GM18951 (cell line): ENCODE measurements around the gene HSFX3.
"Not testable (repeated sequence)": the region's sequence is repeated elsewhere in the genome, so short reads cannot be mapped to it uniquely, and the experiment has no call there.

Experiments
- POLR2A ChIP-seq: IDR thresholded peaks from 4 replicates; pipeline ENCODE4 v1.6.1; 2011; ENCODE audit warnings: mild to moderate bottlenecking; ENCODE audit not compliant: insufficient read length, insufficient read depth; ENCODE audit errors: extremely low read depth
- in situ Hi-C: fragments of 300-500 bp; cut with MboI; formaldehyde crosslinking; loops from one replicate; pipeline ENCODE4 v1.12.0; 2022; ENCODE audit warnings: low sequenced_read_pairs, mixed read lengths, inconsistent platforms; ENCODE audit not compliant: unreplicated experiment

The HSFX3 gene

DNA sequence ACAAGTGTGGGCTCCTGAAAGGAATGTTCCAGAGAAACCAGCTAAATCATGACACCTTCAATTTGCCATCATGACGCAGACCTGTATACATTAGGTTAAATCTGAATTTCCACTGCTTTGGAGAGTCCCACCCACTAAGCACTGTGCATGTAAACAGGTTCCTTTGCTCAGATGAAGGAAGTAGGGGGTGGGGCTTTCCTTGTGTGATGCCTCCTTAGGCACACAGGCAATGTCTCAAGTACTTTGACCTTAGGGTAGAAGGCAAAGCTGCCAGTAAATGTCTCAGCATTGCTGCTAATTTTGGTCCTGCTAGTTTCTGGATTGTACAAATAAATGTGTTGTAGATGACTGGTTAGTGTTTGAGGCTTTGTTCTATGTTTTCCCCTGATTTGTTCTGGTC lies 2.8 kb downstream of the HSFX3 start:
- in situ Hi-C loops, result not testable (repeated sequence)

DNA sequence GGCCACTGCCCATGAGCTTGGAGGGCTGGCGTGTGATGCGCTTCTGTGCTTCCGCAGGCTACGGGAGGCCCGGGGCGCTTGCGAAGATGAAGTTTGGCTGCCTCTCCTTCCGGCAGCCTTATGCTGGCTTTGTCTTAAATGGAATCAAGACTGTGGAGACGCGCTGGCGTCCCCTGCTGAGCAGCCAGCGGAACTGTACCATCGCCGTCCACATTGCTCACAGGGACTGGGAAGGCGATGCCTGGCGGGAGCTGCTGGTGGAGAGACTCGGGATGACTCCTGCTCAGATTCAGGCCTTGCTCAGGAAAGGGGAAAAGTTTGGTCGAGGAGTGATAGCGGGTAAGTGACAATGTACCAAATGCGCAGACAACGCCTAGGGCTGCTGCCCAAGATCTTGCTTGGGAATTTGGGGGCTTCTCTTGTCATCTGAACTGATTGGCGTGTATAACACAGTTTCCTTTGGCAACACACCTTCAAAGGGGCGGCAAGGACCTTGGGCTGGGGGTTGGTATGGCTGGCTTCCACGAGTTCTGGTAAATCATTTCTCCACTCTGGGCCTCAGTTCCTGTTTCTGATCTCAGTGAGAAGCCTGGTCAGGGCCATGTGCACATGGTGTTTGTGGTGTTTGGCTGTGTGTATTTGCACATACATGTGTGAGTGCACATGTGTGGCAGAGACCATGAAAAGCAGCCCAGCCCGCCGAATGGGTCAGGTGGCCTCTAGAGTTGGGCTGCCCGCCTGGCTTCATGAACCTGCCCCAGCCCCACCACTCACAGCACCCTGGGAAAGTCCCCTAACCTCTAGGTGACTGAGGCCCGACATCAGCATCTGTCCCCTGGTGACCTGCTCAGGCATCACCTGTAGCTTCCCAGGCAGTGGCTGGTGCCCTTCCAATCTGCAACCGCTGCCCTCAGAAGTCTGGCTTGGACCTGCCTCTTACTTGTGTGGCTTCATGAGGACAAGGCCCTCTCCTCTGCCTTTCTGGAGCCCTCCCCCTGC lies 3.9 kb downstream of the HSFX3 start:
- in situ Hi-C loops, result not testable (repeated sequence)

DNA sequence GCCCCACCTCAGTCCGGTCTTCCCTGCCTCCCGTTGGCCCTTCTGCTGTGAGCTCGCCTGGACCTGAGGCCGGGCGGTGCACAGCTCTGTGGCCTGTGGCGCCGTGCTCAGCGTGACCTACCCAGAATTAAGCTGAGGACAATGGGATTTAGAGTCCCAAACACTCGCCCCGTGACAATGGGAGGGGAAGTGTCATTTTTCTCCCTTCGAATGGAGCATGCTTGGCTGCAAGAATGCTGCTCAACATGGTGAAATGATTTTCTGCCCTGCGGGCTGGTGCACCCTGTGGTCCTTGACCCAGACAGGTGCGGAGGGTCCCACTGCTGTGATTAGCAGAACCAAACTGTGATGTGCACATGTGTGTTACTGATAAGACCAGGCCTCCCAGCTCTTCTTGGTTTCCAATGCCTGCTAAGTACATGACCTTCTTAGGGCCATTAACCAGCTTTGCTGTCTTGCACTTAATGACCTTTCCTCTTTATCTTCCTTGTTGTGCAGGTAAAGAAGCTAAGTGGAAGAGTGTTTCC lies 8.1 kb downstream of the HSFX3 start:
- TF ChIP-seq POLR2A, result no peak
- in situ Hi-C loops, result no loop called here

DNA sequence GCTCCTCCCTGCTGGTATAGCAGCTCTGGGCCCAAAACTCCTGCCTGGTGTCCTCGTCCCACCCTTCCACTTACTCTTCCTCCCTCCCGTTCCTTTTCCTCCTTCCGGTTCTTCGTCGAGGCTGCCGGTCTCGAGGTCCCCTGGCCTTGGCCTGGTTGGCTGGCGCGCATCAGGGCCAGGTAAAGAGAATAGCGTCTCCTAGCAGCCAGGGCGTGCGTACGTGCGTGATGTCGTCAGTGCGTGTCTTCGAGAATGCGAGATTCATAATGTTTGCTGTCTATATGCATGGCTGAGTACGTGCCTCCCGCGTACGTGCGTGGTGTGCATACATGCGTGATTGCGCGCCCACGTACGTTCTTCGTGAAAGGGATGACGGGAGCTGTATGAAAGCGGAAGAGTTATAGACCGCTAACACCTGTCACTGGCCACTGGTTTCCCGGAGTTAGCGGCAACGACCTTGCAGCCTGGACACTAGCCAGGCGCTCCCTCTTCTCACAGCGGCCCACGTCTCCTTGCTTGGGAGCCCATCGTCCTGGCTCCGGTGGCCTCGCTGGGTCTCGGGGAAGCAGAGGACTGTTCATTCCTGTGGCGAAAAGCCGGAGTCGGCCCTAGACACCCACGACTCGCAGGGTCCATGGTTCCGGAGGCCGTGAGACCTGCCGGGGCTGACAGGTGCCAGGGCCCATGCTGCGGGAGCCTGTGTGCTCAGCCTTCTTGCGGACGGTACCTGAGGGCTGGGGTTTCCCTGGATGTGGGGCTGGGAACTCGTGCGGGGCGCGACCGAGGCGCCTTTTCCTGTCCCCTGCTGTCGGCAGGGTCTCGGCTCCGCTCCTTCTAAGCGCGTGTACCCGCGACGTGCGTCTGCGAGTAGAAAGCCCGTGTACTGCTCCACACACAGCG lies 8.9 kb downstream of the HSFX3 start, which contains the start of gene EOLA1:
Gene EOLA1, plus strand, starts transcription at position 392 of the 900 bp plus-strand sequence. CDS start 4,619 bp downstream, outside the sequence.
- peak; percentile 73 for TF ChIP-seq POLR2A
- in situ Hi-C loops, result no loop called here

DNA sequence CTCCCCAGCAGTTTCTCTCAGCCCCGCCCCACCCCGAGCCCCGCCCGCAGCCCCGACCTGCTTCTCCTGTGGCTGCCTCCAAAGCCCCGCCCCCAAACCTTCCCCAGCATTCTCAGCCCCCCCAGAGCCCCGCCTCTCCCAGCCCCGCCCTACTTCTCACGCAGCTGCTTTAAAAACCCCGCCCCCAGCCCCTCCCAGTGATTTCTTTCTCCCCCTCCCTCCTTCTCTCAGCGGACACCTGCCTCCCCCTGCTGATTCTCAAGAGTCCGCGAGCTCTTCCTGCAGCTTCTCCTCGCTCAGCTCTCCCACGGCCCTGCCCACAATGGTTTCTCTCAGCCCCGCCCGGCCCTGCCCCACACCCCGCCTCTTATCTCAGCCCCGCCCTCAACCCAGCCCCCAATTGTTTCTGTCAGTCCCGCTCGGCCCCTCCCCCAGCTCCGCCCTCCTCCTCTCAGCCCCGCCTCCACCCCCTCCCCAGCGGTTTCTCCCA lies 9.5 kb downstream of the HSFX3 start:
- TF ChIP-seq POLR2A, result no peak
- in situ Hi-C loops, result no loop called here

DNA sequence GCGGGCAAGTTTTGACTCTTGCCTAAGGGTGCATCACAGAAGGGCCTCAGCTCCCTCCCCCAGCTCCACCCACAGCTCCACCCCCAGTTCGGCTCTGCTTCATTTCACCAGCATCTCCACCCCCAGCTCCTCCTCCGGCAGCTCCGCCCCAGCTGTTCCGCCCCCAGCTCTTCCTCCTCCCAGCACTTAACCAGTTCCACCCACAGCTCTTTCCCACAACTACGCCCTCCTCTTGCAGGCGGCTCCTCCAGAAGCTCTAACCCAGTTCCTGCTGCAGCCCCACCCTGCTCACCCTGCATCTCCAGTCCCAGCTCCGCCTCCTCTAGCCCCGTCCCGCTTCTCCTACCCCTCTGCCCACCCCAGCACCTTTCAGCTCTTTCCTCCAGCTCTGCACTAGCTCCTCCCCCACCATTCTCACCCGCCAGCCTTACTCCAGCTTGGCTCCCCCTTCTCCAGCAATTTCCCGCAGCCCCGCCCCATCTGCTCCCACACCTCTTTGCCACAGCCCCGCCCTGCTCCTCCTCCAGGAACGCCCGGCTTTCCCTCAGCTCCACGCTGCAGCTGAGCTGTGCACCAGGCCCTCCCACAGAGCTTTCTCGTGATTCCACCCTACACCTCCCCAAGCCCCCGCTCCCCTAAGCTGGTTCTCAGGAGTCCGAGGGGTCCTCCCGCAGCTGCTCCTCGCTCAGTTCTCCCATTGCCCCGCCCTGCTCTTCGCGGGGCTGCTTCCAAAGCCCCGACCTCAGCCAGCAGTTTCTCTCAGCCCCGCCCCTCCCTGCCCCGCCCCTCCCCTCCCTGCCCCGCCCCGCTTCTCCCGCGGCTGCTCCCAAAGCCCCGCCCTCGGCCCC lies 10.2 kb downstream of the HSFX3 start:
- in situ Hi-C loops, result loop anchor here (10.0 kb wide), 1 partner anchor 405 kb away; no protein-coding TSS in a partner anchor

DNA sequence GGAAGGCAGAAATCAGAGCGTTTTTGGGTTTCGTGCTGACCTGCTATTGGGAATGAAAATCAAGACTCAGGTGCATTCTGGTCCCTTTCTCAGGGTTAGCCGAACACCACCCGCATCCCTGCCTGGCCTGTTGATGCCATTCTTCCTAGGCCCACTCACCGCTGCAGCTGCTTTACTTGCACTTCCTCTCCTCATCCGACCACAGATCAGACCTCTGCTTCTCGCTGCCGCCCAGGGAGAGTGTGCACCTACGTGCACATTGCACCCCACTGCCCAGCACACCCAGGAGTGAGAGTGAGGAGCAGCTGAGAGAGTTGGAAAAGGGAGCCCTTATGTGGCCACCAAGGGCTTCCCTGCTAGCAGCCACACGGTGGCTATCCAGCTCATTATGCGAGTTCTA lies 12.2 kb downstream of the HSFX3 start:
- in situ Hi-C loops, result loop anchor here (10.0 kb wide), 1 partner anchor 407 kb away; no protein-coding TSS in a partner anchor

More for the DNA sequence above, 10.2 kb downstream of the HSFX3 start:
- peak; percentile 26 for TF ChIP-seq POLR2A

DNA sequence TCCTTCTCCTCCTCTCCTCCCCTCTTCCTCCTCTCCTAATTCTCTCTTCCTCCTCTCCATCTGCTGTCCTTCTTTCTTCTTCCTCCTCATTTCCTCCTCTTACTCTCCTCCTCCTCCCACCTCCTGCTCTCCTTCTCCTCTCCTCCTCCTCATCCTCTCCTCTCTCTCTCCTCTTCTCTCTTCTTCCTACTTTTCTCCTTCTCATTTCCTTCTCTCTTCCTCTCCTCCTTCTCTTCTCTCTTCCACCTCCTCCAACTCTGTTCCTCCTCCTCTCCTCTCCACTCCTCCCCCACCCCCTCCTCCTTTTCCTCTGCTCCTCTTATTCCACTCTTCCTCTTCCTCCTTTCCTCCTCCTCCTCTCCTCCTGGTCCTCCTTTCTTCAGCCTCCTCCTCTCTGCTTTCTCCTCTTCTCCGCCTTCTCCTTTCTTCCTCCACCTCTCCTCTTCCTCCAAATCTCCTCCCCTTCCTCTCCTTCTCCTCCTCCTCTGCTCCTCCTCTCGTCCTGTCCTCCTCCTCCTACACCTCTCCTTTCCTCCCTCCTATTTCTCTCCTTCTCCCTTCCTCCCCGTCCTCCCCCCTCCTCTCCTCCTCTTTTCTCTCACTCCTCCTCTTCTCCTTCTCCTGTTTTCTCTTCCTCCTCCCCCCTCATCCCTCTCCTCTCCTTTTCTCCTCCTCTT lies 14.7 kb downstream of the HSFX3 start:
- in situ Hi-C loops, result loop anchor here (10.0 kb wide), 1 partner anchor 410 kb away; no protein-coding TSS in a partner anchor

DNA sequence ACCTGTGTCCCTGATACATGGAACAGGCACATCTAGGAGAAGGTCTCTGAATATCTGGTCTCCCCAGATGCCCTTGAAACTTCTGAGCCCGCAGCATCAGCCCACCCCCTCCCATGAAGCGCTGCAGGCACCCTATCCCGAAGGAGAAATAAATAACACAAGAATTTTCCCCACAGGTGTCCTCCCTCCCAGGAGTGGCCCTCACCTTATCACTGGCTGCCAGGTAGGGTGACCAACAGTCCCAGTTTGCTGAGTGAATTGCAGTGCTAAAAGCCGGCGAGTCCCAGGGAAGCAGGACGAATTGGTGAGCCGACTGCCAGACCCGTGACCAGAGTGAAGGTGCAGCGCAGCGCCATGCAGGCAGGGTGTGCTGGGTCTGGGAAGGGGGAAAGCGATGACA lies 15.7 kb downstream of the HSFX3 start:
- in situ Hi-C loops, result loop anchor here (10.0 kb wide), 1 partner anchor 411 kb away; no protein-coding TSS in a partner anchor

DNA sequence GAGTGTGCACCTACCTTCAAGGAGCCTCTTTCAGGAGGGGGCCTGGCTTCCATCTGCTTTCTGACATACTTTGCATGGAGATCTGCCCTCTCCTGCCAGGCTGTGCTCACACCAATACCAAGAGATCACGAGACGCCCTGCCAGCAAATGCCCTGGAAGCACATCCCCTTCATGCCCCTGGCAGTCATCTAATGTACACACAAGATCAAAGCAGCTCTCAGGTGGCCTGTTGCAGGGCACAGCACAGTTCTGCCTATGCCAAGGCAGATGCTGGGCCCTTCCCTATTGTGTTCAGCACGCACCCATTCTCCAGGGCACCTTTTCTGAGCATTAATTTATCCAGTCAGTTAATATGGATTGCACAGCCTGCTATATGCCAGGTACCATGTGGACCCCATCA lies 16.9 kb downstream of the HSFX3 start:
- in situ Hi-C loops, result loop anchor here (10.0 kb wide), 1 partner anchor 412 kb away; no protein-coding TSS in a partner anchor

DNA sequence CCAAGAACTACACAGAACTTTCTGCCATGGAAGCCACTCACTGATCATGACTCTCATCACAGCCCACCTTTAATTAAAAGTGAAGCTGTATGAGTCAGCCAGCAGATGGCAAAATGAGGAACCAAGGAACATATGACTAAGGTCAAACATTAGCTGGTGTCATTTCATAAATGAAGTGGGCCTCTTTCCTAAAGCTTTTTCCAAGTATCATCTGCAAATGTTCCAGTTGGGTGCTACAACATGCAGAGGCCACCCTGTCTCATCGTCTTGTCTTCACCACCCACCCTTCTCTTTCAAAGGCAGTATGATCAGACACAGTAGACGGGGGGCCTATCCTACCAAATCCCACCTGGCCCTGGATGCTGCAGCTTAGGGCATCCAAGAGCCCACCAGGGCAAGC lies 18.1 kb downstream of the HSFX3 start:
- no peak for TF ChIP-seq POLR2A
- in situ Hi-C loops, result loop anchor here (10.0 kb wide), 1 partner anchor 413 kb away; no protein-coding TSS in a partner anchor

DNA sequence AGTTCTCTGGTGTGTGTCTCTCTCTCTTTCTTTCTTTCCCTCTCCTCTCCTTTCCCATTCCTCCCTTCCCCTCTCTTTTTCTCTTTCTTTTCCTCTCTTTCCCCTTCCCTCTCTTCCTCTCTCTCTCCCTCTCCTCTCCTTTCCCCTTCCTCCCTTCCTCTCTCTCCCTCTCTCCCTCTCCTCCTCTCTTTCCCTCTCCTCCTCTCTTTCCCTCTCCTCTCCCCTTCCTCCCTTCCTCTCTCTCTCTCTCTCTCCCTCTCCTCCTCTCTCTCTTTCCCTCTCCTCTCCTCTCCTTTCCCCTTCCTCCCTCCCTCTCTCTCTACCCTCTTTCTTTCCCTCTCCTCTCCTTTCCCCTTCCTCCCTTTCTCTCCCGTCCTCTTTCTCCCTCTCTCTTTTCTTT lies 21.3 kb downstream of the HSFX3 start:
- no peak for TF ChIP-seq POLR2A
- in situ Hi-C loops, result no loop called here

DNA sequence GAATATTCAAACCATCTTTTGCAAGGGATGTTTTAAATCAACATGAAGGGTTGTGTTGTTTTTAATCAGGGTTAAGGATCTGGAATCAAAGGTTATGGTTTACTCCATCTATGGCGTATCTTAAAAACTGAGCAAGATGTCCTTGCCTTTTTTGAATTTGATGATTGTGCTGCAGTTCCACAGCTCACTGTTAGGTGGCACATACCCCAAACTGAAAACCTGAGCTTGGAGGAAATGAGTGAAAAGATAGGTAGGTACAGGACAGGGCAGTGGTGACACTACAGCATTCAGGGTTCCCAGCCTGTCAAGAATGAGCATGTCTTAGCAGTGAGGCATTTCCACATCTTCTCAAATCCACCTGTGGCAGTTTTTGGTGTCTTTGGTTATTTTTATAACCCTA lies 22.0 kb downstream of the HSFX3 start:
- no peak for TF ChIP-seq POLR2A
- in situ Hi-C loops, result no loop called here

DNA sequence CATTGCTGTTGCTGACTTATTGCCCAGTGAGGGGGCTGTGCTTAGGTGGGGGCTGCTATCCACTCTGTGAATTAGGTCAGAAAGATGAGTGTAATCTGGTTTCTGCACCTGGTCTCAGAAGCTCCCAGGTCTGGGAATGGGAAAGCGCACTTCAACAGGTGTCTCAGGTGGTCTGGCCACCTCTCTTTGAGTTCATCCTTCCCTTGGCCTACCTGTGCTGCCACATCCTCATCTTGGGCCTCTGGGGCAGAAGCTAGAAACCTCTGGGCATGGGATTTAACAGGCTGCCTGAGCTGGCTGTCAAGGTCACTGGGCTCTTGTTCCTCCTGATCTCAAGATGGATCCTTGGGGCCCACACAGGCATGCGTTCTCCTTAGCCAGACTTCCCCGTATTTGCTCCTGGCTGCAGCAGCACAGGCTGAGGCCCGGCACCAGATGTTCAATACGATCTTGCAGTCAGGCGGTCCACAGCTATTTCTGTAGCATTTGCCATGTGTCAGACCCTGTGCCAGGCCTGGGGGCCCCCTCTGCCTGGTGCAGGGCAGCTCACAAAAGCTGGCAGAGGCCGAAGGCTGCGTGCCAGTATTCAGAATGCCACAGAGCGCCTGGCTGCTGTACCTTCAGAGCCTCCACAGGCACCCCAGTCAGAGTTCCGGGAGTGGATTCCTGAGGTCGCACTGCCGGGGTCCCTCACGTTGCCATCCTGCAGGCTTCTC lies 23.2 kb downstream of the HSFX3 start:
- in situ Hi-C loops, result not testable (repeated sequence)

DNA sequence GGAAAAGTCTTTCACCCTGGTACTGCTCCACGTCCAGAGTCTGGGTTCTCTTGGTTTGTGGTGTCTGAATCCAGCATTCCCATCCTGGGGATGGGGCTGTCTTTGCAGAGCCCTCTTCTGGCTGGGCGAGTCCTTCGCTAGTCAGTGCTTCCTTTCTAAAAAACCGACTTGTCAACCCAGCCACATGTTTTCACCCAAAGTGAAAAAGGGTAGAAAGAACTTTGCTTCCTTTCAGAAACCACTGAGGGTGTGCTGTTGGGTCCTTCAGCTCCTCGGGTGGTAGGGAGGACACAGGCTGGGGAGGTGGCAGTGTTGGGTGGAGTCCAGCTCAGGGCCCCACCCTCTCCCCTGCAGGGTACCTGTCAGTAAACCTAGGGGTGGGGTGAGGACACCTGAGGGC lies 23.8 kb downstream of the HSFX3 start:
- in situ Hi-C loops, result not testable (repeated sequence)

DNA sequence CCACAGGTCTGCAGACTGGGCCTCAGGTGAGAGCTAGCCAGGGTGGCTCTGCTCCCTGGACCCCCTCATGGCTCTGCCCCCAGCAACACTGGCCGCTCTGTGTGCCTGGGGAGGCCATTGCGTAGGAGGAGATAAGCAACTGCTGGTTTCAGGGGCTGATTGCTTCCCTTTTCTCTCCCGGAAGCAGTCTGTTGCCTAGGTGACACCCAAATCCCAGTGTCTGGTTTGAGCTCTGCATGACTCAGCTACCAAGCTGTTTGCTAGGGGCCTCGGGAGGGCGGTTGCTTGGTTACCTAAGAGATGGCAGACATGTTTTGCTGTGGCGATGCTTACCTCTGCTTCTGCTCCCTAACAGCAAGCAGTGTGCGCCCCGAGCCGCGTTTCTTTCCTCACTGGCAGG lies 24.3 kb downstream of the HSFX3 start:
- in situ Hi-C loops, result not testable (repeated sequence)
